Chondrocyte (in vitro differentiated cells): Measurements from ENCODE around the gene ENTR1. TPM values are rescaled to one million over a fixed set of nuclear protein-coding genes. Genes with fewer than 3 reads are reported as not detected.

Source experiments
- DNase-seq: peaks from one replicate; pipeline ENCODE4 v3.0.0; 2021; ENCODE audit warnings: mixed read lengths, low spot score
- H3K27ac Mint-ChIP-seq: one replicate; pipeline ENCODE4 v1.8.0; 2021; ENCODE audit warnings: mild to moderate bottlenecking, moderate library complexity, mixed read lengths; ENCODE audit not compliant: unreplicated experiment
- H3K27me3 Mint-ChIP-seq: 2 replicates; pipeline ENCODE4 v1.8.0; 2021; ENCODE audit warnings: low read depth, mixed read lengths
- H3K36me3 Mint-ChIP-seq: 2 replicates; pipeline ENCODE4 v1.8.0; 2021; ENCODE audit warnings: low read depth, mixed read lengths
- H3K4me1 Mint-ChIP-seq: 2 replicates; pipeline ENCODE4 v1.8.0; 2021; ENCODE audit warnings: low read depth, mild to moderate bottlenecking, mixed read lengths
- H3K4me3 Mint-ChIP-seq: one replicate; pipeline ENCODE4 v1.8.0; 2021; ENCODE audit warnings: mild to moderate bottlenecking, moderate library complexity, mixed read lengths; ENCODE audit not compliant: unreplicated experiment
- H3K9me3 Mint-ChIP-seq: 2 replicates; pipeline ENCODE4 v1.8.0; 2021; ENCODE audit warnings: low read depth, mixed read lengths
- total RNA-seq: library from RNA; stranded (reverse); gene quantifications from 3 replicates; pipeline ENCODE4 v1.2.1, GENCODE V29; 2021
- TF ChIP-seq, protein P1 (sequence below): fragments of 200-600 bp; sonication (generic); IDR thresholded peaks from 2 replicates; pipeline ENCODE4 v1.5.0; 2021; ENCODE audit warnings: antibody characterized with exemption, mild to moderate bottlenecking, moderate library complexity

ENTR1 gene
- total RNA-seq, 1 donor from 2014 or later, result 49.6 TPM

DNA sequence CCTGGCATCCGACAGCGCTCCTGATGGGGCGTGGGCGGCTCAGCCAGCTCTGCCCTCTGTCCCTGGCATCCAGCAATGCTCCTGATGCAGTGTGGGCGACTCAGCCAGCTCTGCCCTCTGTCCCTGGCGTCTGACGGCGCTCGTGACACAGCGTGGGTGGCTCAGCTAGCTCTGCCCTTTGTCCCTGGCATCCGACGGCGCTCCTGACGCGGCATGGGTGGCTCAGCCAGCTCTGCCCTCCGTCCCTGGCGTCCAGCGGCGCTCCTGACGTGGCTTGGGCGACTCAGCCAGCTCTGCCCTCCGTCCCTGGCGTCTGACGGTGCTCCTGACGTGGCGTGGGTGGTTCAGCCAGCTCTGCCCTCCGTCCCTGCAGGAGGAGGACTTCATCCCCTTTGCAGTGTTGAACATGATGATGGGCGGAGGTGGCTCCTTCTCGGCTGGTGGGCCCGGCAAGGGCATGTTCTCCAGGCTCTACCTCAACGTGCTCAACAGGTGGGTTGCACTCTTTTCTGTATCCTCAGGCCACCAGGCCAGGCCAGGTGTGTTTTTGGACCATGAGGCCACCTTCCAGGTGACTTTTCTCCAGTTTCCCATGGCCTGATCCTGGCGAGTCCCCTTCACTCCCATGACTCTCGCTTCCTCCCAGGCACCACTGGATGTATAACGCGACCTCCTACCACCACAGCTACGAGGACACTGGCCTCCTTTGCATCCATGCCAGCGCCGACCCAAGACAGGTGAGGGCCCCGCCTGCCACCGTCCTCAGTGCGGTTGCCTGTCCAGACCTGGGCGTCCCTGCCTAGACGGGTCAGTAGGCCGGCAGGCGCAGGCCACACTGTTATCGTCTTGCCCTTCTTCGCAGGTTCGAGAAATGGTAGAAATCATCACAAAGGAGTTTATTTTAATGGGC lies 8.0 kb upstream of the ENTR1 start:
- H3K36me3 Mint-ChIP-seq, result peaks cover 32% of the 10 kb centered on the region
- DNase-seq, result no peak
- peak overlapping the region; percentile 41 for H3K27ac Mint-ChIP-seq
- no peaks in the 10 kb centered on the region for H3K9me3 Mint-ChIP-seq
- H3K4me1 Mint-ChIP-seq, result no peaks in the 10 kb centered on the region
- H3K4me3 Mint-ChIP-seq, result no peak overlapping the region
- no peaks in the 10 kb centered on the region for H3K27me3 Mint-ChIP-seq
- TF ChIP-seq, protein P1, sequence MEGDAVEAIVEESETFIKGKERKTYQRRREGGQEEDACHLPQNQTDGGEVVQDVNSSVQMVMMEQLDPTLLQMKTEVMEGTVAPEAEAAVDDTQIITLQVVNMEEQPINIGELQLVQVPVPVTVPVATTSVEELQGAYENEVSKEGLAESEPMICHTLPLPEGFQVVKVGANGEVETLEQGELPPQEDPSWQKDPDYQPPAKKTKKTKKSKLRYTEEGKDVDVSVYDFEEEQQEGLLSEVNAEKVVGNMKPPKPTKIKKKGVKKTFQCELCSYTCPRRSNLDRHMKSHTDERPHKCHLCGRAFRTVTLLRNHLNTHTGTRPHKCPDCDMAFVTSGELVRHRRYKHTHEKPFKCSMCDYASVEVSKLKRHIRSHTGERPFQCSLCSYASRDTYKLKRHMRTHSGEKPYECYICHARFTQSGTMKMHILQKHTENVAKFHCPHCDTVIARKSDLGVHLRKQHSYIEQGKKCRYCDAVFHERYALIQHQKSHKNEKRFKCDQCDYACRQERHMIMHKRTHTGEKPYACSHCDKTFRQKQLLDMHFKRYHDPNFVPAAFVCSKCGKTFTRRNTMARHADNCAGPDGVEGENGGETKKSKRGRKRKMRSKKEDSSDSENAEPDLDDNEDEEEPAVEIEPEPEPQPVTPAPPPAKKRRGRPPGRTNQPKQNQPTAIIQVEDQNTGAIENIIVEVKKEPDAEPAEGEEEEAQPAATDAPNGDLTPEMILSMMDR, result no peak

DNA sequence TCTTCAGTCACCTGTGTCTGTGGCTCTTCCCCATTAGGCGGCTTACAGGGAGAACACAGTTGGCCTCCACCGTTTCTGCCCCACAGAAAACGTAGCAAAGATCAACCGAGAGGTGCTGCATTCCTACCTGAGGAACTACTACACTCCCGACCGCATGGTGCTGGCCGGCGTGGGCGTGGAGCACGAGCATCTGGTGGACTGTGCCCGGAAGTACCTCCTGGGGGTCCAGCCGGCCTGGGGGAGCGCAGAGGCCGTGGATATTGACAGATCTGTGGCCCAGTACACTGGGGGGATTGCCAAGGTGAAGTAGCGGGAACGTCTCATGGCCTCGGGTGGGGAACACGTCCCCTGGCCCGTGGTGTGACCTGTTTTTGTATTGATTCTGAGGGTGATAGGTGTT lies 6.5 kb upstream of the ENTR1 start:
- TF ChIP-seq, protein P1, result no peak
- no peaks in the 10 kb centered on the region for H3K9me3 Mint-ChIP-seq
- H3K27me3 Mint-ChIP-seq, result no peaks in the 10 kb centered on the region
- peaks cover 30% of the 10 kb centered on the region for H3K36me3 Mint-ChIP-seq
- H3K27ac Mint-ChIP-seq, result no peak overlapping the region
- no peak overlapping the region for H3K4me3 Mint-ChIP-seq
- H3K4me1 Mint-ChIP-seq, result peaks cover 8% of the 10 kb centered on the region
- DNase-seq, result no peak

DNA sequence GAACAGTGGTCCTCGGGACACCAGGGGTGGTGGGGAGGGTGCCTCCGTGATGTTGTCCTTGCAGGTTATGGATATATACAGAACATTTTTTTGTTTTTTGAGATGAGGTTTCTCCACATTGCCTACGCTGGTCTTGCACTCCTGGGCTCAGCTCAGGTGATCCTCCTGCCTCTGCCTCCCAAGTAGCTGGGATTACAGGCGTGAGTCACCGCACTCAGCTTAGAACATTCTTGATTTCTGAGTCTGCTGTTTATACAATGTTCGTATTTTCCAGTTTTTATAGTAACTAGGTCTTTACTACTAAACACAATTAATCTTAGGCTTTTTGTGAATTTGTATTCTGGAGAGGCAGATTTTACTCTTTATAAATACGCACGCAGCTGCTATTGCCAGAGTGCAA lies 6.0 kb upstream of the ENTR1 start:
- H3K27ac Mint-ChIP-seq, result no peak overlapping the region
- peaks cover 13% of the 10 kb centered on the region for H3K4me1 Mint-ChIP-seq
- no peaks in the 10 kb centered on the region for H3K27me3 Mint-ChIP-seq
- no peak for DNase-seq
- peaks cover 30% of the 10 kb centered on the region for H3K36me3 Mint-ChIP-seq
- H3K9me3 Mint-ChIP-seq, result no peaks in the 10 kb centered on the region
- no peak overlapping the region for H3K4me3 Mint-ChIP-seq
- TF ChIP-seq, protein P1, result no peak

DNA sequence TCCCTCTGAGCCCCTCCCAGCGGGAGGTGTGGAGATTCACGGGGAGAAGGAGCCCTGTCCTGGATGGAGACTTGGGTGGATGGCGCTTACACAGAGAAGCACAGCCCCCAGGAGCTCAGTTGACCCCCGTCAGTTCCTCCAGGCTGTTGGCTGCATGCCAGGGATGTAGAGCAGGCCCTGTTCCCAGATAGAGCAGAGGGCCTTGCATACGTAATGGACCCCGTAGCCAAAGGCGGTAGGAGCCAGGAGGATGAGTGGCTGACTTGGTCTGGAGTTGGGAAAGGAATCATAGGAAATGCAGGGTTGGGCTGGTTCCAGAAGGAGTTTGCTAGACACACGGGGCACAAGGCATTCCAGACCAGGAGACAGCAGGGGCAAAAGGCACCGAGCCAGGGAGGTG lies 2.5 kb upstream of the ENTR1 start:
- H3K4me3 Mint-ChIP-seq, result no peak overlapping the region

DNA sequence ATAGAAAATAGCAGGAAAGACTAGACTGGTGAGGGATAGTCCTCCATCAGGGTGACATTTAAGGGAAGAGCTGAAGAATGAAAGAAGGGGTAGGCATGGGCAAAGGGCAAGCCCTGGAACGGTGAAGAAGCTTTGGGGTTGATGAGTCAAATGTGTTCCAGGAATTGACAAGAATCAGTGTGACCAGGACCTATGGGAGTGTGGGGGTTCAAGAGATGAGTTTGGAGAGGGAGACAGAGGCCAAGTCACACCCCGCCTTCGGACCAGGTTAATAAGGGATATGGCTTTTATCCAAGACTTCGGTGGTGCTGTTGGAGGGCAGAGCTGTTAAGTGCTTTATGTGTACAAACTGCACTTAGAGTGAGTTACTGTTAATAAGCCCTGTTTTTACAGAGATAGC lies 964 bp upstream of the ENTR1 start:
- H3K36me3 Mint-ChIP-seq, result peaks cover 25% of the 10 kb centered on the region
- peak overlapping the region; percentile 88 for H3K27ac Mint-ChIP-seq
- H3K4me1 Mint-ChIP-seq, result peaks cover 33% of the 10 kb centered on the region
- no peak for DNase-seq
- H3K27me3 Mint-ChIP-seq, result no peaks in the 10 kb centered on the region
- peak overlapping the region; percentile 84 for H3K4me3 Mint-ChIP-seq
- TF ChIP-seq, protein P1, result no peak
- H3K9me3 Mint-ChIP-seq, result no peaks in the 10 kb centered on the region

More for the DNA sequence above, 2.5 kb upstream of the ENTR1 start:
- DNase-seq, result no peak
- Mint-ChIP-seq H3K4me1 (peaks cover 33% of the 10 kb centered on the region), H3K9me3 (no peaks in the 10 kb centered on the region), H3K27me3 (no peaks in the 10 kb centered on the region), H3K36me3 (peaks cover 28% of the 10 kb centered on the region), H3K27ac (no peak overlapping the region)
- TF ChIP-seq, protein P1, result no peak
